Measurements from ENCODE around the gene SLC6A1. TPM values are rescaled to one million over a fixed set of nuclear protein-coding genes. Genes with fewer than 3 reads are reported as not detected.

Gene SLC6A1
- total and polyA plus RNA-seq, 12 donors: 0.55 to 2.7 (median 1.7) TPM

- no peak for TF ChIP-seq CTCF (IDR thresholded peaks at IDR 0.05)
- ATAC-seq: no peak
- Histone ChIP-seq H3K36me3 (no peaks in the 10 kb centered on the region), H3K27me3 (peaks cover 0 to 24% (median 0%) of the 10 kb centered on the region in 7 donors), H3K9me3 (no peaks in the 10 kb centered on the region), H3K27ac (no peak overlapping the region), H3K4me1 (peaks cover 0 to 7% (median 0%) of the 10 kb centered on the region in 9 donors), H3K4me3 (no peak overlapping the region)
- WGBS, 2 donors: 81 to 89% methylated on average over 15 of the region's 15 CpGs
- intact Hi-C loops (cut with DNase I): no loop called here
- no peak for DNase-seq
Observed at GRCh38 chr3:11010426-11011165, 18.0 kb downstream of the SLC6A1 start.

- ATAC-seq (no peak), DNase-seq (no peak)
- Histone ChIP-seq H3K27ac (no peak overlapping the region), H3K9me3 (no peaks in the 10 kb centered on the region), H3K4me3 (no peak overlapping the region), H3K36me3 (no peaks in the 10 kb centered on the region), H3K27me3 (peaks cover 0 to 19% (median 0%) of the 10 kb centered on the region in 7 donors), H3K4me1 (peaks cover 0 to 7% (median 0%) of the 10 kb centered on the region in 9 donors)
- no peak for TF ChIP-seq CTCF (IDR thresholded peaks at IDR 0.05)
- intact Hi-C loops (cut with DNase I): no loop called here
- 91 to 93% methylated on average over 4 of the region's 4 CpGs for WGBS, 2 donors
Observed at GRCh38 chr3:11014253-11014652, 21.7 kb downstream of the SLC6A1 start.

- DNase-seq (no peak), ATAC-seq (no peak)
- peaks cover 0 to 19% (median 0%) of the 10 kb centered on the region in 7 donors for H3K27me3 ChIP-seq
- H3K9me3 ChIP-seq: no peaks in the 10 kb centered on the region
- H3K4me1 ChIP-seq: peaks cover 0 to 4% (median 0%) of the 10 kb centered on the region in 9 donors
- TF ChIP-seq CTCF (IDR thresholded peaks at IDR 0.05): no peak
- WGBS, 2 donors: 86 to 87% methylated on average over 15 of the region's 15 CpGs
- no peak overlapping the region for H3K4me3 ChIP-seq
- no peaks in the 10 kb centered on the region for H3K36me3 ChIP-seq
- intact Hi-C loops (cut with DNase I): no loop called here
- H3K27ac ChIP-seq: no peak overlapping the region
Observed at GRCh38 chr3:11014752-11015151, 22.2 kb downstream of the SLC6A1 start.

GRCh38 chr3:11015369-11015768 lies 22.8 kb downstream of the SLC6A1 start:
- TF ChIP-seq CTCF (IDR thresholded peaks at IDR 0.05): no peak
- Histone ChIP-seq H3K4me1 (no peaks in the 10 kb centered on the region), H3K27ac (no peak overlapping the region), H3K36me3 (no peaks in the 10 kb centered on the region), H3K27me3 (peaks cover 0 to 22% (median 0%) of the 10 kb centered on the region in 7 donors), H3K4me3 (no peak overlapping the region), H3K9me3 (no peaks in the 10 kb centered on the region)
- intact Hi-C loops (cut with DNase I): no loop called here
- ATAC-seq (no peak), DNase-seq (no peak)
- whole genome bisulfite sequencing, 2 donors: 79 to 80% methylated on average over 16 of the region's 16 CpGs
